Prostate gland (tissue), 2 donors: ENCODE measurements around the gene KREMEN1. TPM values are rescaled to one million over a fixed set of nuclear protein-coding genes. Genes with fewer than 3 reads are reported as not detected.

Experiments used
- DNase-seq: peaks from one replicate; pipeline ENCODE4 v3.0.0-alpha.2; 2019; ENCODE audit warnings: low spot score
- H3K27ac ChIP-seq, 2 donors: fragments of 200-600 bp; sonication (generic); 2 replicates each; pipeline ENCODE4 v1.5.1; 2017 to 2019
- H3K27me3 ChIP-seq: fragments of 200-600 bp; sonication (generic); replicated peaks from 2 replicates; pipeline ENCODE4 v1.5.1; 2019; ENCODE audit not compliant: insufficient read depth
- H3K36me3 ChIP-seq, 2 donors: fragments of 200-600 bp; sonication (generic); 1 replicate in 1 of 2; 2 replicates in 1 of 2; pipeline versions ENCODE4 v1.5.1 to v1.8.1; 2017 to 2019
- H3K4me1 ChIP-seq: fragments of 200-600 bp; sonication (generic); replicated peaks from 2 replicates; pipeline ENCODE4 v1.5.1; 2019
- H3K4me3 ChIP-seq, 2 donors: fragments of 200-600 bp; sonication (generic); 2 replicates each; pipeline ENCODE4 v1.5.1; 2017 to 2019
- H3K9me3 ChIP-seq: fragments of 200-600 bp; sonication (generic); 2 replicates; pipeline ENCODE4 v1.5.1; 2017
- POLR2A ChIP-seq: fragments of 450-650 bp; IDR thresholded peaks from one replicate; pipeline ENCODE4 v1.6.1; 2016; ENCODE audit warnings: antibody characterized with exemption, mild to moderate bottlenecking
- POLR2AphosphoS5 ChIP-seq: sonication (generic); formaldehyde crosslinking; IDR thresholded peaks from one replicate; pipeline ENCODE4 v1.6.1; 2017; ENCODE audit warnings: antibody characterized with exemption
- WGBS: methylation state at CpG from one replicate; pipeline ENCODE4 v1.1.5; 2018; 5-methylcytosine and 5-hydroxymethylcytosine counted together
- intact Hi-C: fragments of 100-400 bp; cut with DNase I; formaldehyde crosslinking; loops from one replicate; pipeline ENCODE4 v1.14.2; 2022
- total RNA-seq, 2 donors: library from RNA; depleted of rRNA; stranded (reverse); fragments of >200 nt; gene quantifications; one replicate each; pipeline ENCODE4 v1.1.0, GENCODE V29; 2016
- TF ChIP-seq, protein P1 (sequence below), 4 experiments: fragments of 200-600 bp in 2 of 4; fragments of 450-650 bp in 2 of 4; sonication (generic) in 2 of 4; IDR thresholded peaks; 1 replicate in 3 of 4; 2 replicates in 1 of 4; pipeline ENCODE4 v1.5.1; 2016 to 2019; ENCODE audit warnings: antibody characterized with exemption in 4 of 4, mild to moderate bottlenecking in 2 of 4, moderate library complexity in 2 of 4

The KREMEN1 gene
- total RNA-seq, 2 donors from 2014 or later = 19.3 to 49.0 TPM

GRCh38 chr22:29087012-29087411, 14.2 kb downstream of the KREMEN1 start:
- Histone ChIP-seq H3K4me1 (no peaks in the 10 kb centered on the region), H3K27ac (no peak overlapping the region), H3K36me3 (no peaks in the 10 kb centered on the region), H3K4me3 (no peak overlapping the region), H3K9me3 (no peaks in the 10 kb centered on the region), H3K27me3 (no peaks in the 10 kb centered on the region)
- TF ChIP-seq, protein P1, sequence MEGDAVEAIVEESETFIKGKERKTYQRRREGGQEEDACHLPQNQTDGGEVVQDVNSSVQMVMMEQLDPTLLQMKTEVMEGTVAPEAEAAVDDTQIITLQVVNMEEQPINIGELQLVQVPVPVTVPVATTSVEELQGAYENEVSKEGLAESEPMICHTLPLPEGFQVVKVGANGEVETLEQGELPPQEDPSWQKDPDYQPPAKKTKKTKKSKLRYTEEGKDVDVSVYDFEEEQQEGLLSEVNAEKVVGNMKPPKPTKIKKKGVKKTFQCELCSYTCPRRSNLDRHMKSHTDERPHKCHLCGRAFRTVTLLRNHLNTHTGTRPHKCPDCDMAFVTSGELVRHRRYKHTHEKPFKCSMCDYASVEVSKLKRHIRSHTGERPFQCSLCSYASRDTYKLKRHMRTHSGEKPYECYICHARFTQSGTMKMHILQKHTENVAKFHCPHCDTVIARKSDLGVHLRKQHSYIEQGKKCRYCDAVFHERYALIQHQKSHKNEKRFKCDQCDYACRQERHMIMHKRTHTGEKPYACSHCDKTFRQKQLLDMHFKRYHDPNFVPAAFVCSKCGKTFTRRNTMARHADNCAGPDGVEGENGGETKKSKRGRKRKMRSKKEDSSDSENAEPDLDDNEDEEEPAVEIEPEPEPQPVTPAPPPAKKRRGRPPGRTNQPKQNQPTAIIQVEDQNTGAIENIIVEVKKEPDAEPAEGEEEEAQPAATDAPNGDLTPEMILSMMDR (IDR thresholded peaks at IDR 0.05) = no peak
- no peak for TF ChIP-seq POLR2AphosphoS5
- TF ChIP-seq POLR2A = no peak
- DNase-seq = no peak
- WGBS = 95% methylated on average over 2 of the region's 2 CpGs
- intact Hi-C loops = no loop called here

DNA sequence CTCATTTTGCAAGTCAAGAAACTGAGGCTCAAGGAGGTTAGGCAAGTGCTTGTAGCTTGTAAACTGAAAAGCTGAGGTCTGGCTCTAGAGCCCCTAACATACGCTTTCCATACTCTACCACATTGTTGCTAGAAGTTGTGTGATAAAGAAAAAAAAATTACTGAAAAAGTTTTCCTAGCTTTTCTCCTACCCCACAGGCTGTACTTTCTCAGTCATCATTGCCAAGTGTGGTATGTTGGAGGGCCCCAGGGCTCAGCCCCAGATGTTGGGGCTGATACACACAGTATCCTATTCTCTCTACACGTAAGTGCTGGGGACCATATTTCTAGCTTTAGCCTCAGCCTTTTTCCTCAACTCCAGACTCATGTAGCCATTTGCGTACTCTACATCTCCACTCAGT, 16.0 kb downstream of the KREMEN1 start:
- DNase-seq = no peak
- peaks cover 3% of the 10 kb centered on the region for H3K4me1 ChIP-seq
- H3K36me3 ChIP-seq = no peaks in the 10 kb centered on the region
- WGBS = 95% methylated on average over 3 of the region's 3 CpGs
- no peak overlapping the region for H3K4me3 ChIP-seq
- TF ChIP-seq, protein P1 (IDR thresholded peaks at IDR 0.05) = no peak
- no peak for TF ChIP-seq POLR2A
- H3K9me3 ChIP-seq = no peaks in the 10 kb centered on the region
- no peak overlapping the region for H3K27ac ChIP-seq
- H3K27me3 ChIP-seq = no peaks in the 10 kb centered on the region
- intact Hi-C loops = no loop called here

DNA sequence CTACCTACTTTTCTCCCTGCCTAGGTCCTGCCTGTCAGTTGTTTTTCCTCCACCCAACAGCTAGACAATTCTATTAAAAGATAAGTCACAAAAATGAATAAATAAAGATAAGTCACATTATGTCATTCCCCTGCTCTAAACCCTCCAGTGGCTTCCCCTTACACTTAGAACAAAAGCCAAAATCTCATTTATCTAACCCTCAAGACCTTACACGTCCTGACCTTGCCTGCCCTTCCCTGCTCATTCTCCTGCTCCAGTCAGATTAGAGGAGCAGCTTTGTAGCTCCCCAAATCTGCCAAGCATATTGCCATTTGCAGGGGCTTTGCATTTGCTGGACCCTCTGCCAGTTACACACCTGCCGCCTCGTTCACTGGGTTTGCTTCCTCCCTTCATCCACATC, 16.7 kb downstream of the KREMEN1 start:
- Histone ChIP-seq H3K4me3 (no peak overlapping the region), H3K27me3 (no peaks in the 10 kb centered on the region), H3K4me1 (peaks cover 4% of the 10 kb centered on the region), H3K27ac (no peak overlapping the region), H3K9me3 (no peaks in the 10 kb centered on the region), H3K36me3 (no peaks in the 10 kb centered on the region)
- DNase-seq = no peak
- intact Hi-C loops = no loop called here
- 74% methylated on average over 3 of the region's 3 CpGs for whole genome bisulfite sequencing
- TF ChIP-seq, protein P1 (IDR thresholded peaks at IDR 0.05) = no peak
- TF ChIP-seq POLR2AphosphoS5 (no peak), POLR2A (no peak)

DNA sequence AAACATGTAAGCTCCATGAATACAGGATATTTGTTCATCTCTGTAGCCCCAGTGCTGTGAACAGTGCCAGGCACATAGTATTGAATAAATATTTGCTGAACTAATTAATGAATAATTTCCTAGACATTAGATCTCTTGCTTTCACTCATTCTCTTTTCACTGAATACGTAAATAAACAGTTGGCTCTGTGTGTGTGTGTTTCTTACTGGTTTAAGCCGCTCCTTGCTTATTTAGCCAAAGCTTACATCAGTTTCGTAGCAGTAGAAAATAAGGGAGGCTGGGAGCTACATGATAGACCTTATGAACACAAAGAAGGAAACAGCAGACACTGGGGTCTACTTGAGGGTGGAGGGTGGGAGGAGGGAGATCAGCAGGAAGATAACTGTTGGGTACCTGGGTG, 17.2 kb downstream of the KREMEN1 start:
- intact Hi-C loops = no loop called here
- no peak for TF ChIP-seq POLR2A
- TF ChIP-seq, protein P1 (IDR thresholded peaks at IDR 0.05) = no peak
- TF ChIP-seq POLR2AphosphoS5 = no peak
- H3K4me1 ChIP-seq = peaks cover 4% of the 10 kb centered on the region
- no peak overlapping the region for H3K4me3 ChIP-seq
- no peaks in the 10 kb centered on the region for H3K9me3 ChIP-seq
- H3K27ac ChIP-seq = no peak overlapping the region
- no peaks in the 10 kb centered on the region for H3K36me3 ChIP-seq
- WGBS = 53% methylated on average over 3 of the region's 3 CpGs
- DNase-seq = no peak
- H3K27me3 ChIP-seq = no peaks in the 10 kb centered on the region

GRCh38 chr22:29092243-29092642, 19.4 kb downstream of the KREMEN1 start:
- Histone ChIP-seq H3K36me3 (no peaks in the 10 kb centered on the region), H3K4me3 (no peak overlapping the region), H3K9me3 (no peaks in the 10 kb centered on the region), H3K27ac (no peak overlapping the region), H3K27me3 (no peaks in the 10 kb centered on the region), H3K4me1 (peaks cover 4% of the 10 kb centered on the region)
- TF ChIP-seq, protein P1 (IDR thresholded peaks at IDR 0.05) = no peak
- TF ChIP-seq POLR2A (no peak), POLR2AphosphoS5 (no peak)
- 68% methylated on average over 4 of the region's 4 CpGs for WGBS
- intact Hi-C loops = no loop called here
- DNase-seq = no peak
